GM21447 (cell line): ENCODE results near the gene POU6F1.

ENCODE experiments used
- ATAC-seq: cut with Tn5 transposase; IDR thresholded peaks from one replicate; pipeline ENCODE4 v1.9.1; 2021; ENCODE audit not compliant: unreplicated experiment

POU6F1 gene

GRCh38 chr12:51171884-51172514 is 45.9 kb downstream of the POU6F1 start:
- ATAC-seq, result peak; percentile 20

DNA sequence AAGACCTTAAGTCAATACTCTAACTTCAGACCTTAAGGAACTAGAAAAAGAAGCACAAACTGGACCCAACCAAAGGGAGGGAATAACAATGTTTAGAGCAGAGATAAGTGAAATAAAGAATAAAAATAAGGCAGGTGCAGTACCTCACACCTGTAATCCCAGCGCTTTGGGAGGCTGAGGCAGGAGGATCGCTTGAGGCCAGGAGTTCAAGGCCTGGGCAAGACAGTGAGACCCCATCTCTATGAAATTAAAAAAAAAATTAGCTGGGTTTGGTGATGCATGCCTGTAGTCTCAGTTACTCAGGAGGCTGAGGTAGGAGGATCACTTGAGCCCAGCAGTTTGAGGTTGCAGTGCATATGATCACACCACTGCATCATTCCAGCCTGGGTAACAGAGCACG is 54.1 kb downstream of the POU6F1 start:
- ATAC-seq, result no peak

GRCh38 chr12:51162217-51162616 is 55.6 kb downstream of the POU6F1 start:
- ATAC-seq, result no peak

GRCh38 chr12:51160814-51161459 is 56.9 kb downstream of the POU6F1 start:
- ATAC-seq, result no peak

GRCh38 chr12:51156245-51156765 is 61.6 kb downstream of the POU6F1 start:
- ATAC-seq, result no peak

GRCh38 chr12:51152953-51153352 is 64.9 kb downstream of the POU6F1 start:
- no peak for ATAC-seq

DNA sequence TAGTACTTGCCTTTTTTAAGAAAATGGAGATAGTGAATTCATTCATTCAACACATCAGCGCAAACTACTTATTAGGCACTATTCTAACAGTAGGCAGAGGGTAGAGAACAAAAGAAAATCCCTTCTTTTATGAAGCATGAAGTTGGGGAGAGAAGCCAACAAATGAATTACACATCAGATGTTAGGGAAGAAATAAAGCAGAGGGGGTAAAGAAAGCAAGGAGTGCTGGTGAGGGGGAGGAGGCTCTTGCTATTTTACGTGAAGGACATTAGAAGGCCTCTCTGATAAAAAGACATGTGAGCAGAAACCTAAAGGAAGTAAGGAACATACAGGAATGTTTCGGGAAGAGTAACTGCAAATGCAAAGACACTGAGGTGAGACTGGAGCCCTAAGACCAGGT is 67.1 kb downstream of the POU6F1 start:
- no peak for ATAC-seq

DNA sequence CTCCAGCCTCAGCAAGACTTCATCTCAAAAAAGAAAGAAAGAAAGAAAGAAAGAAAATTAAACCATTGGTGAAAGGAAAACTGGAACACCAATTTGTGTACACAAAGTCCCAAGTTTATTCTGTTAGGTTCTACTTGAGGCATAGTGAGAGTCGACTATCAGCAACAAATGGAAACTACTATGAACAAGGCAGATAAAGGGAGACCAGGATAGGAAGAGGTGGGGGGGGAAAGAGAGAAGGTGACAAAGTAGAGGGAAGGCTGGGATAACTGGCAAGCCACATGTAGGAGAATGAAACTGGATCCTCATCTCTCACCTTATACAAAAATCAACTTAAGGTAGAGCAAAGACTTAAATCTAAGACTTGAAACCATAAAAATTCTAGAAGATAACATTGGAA is 70.6 kb downstream of the POU6F1 start:
- ATAC-seq, result no peak

DNA sequence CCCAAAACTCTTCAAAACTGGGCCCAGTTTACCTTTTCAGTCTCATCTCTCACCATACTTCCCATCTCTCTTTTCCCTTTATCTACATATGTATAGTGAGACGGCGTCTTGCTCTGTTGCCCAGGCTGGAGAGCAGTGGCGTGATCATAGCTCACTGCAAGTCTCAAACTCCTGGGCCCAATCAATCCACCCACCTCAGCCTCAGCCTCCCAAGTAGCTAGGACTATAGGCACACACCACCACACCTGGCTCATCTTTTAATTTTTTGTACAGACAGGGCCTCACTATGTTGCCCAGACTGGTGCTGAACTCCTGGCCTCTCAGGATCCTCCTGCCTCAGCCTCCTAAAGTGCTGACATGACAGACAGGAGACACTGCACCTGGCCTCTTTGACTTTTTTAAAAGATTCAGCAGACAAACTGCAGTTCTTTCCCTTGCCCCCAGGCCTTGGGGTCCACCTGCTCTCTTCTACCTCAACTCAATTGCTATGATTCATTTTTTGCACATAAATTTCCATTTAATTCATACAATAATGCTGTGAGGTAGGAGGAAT is 78.5 kb downstream of the POU6F1 start:
- no peak for ATAC-seq
